Endothelial cell (in vitro differentiated cells): ENCODE results near the gene THRB. TPM values are rescaled to one million over a fixed set of nuclear protein-coding genes. Genes with fewer than 3 reads are reported as not detected.

ENCODE experiments used
- DNase-seq: peaks from one replicate; pipeline ENCODE4 v3.0.0; 2021; ENCODE audit warnings: low spot score
- H3K27ac Mint-ChIP-seq: one replicate; pipeline ENCODE4 v1.8.0; 2021; ENCODE audit warnings: mixed read lengths, inconsistent platforms; ENCODE audit not compliant: unreplicated experiment
- H3K27me3 Mint-ChIP-seq: one replicate; pipeline ENCODE4 v1.8.0; 2021; ENCODE audit warnings: mild to moderate bottlenecking, moderate library complexity, mixed read lengths, inconsistent platforms; ENCODE audit not compliant: unreplicated experiment
- H3K36me3 Mint-ChIP-seq: one replicate; pipeline ENCODE4 v1.8.0; 2021; ENCODE audit warnings: mild to moderate bottlenecking, low read depth, mixed read lengths, inconsistent platforms; ENCODE audit not compliant: unreplicated experiment
- H3K4me1 Mint-ChIP-seq: one replicate; pipeline ENCODE4 v1.8.0; 2021; ENCODE audit warnings: mild to moderate bottlenecking, mixed read lengths, inconsistent platforms; ENCODE audit not compliant: unreplicated experiment
- H3K4me3 Mint-ChIP-seq: one replicate; pipeline ENCODE4 v1.8.0; 2021; ENCODE audit warnings: mild to moderate bottlenecking, mixed read lengths, inconsistent platforms; ENCODE audit not compliant: unreplicated experiment
- H3K9me3 Mint-ChIP-seq: one replicate; pipeline ENCODE4 v1.8.0; 2021; ENCODE audit warnings: mixed read lengths, inconsistent platforms; ENCODE audit not compliant: unreplicated experiment
- CTCF ChIP-seq: fragments of 200-600 bp; sonication (generic); IDR thresholded peaks from one replicate; pipeline ENCODE4 v1.5.0; 2021; ENCODE audit warnings: antibody characterized with exemption; ENCODE audit not compliant: unreplicated experiment
- total RNA-seq: library from RNA; stranded (reverse); fragmentation: NEBNext Ultra II Directional; extraction: Animal tissue kit (Norgen Biotek cat#: 25700); gene quantifications from one replicate; pipeline ENCODE4 v1.2.1, GENCODE V29; 2021; ENCODE audit not compliant: unreplicated experiment

Gene THRB
- total RNA-seq, 1 donor from 2014 or later = 0.38 TPM

DNA sequence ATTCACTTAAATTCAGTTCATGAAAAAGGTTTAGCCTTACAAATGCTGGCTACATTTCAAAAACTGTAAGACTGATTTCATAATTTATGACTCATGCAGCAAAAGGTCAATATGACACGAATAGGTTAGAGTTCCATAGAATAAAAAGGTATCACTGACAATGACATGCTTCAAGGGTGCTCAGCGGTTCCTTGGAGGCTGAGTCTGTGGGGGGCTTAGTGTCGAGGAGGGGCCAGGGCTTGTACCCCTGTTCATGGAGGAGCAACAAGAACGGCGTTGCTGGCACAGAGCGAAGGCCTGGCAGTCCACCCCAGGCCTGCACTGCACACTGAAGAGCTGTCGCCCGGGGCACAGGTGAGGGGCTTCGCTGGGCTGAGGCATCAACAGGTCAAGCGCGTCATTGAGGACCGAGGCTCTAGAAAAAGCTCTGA is 375.3 kb downstream of the THRB start:
- no peaks in the 10 kb centered on the region for H3K27me3 Mint-ChIP-seq
- H3K27ac Mint-ChIP-seq = no peak overlapping the region
- H3K9me3 Mint-ChIP-seq = no peaks in the 10 kb centered on the region
- no peak for DNase-seq
- H3K4me3 Mint-ChIP-seq = no peak overlapping the region
- no peaks in the 10 kb centered on the region for H3K4me1 Mint-ChIP-seq
- H3K36me3 Mint-ChIP-seq = no peaks in the 10 kb centered on the region
- TF ChIP-seq CTCF = no peak

- Mint-ChIP-seq H3K4me1 (no peaks in the 10 kb centered on the region), H3K27me3 (no peaks in the 10 kb centered on the region), H3K36me3 (no peaks in the 10 kb centered on the region), H3K9me3 (no peaks in the 10 kb centered on the region), H3K4me3 (no peak overlapping the region), H3K27ac (no peak overlapping the region)
- no peak for DNase-seq
- TF ChIP-seq CTCF = no peak
Measured at GRCh38 chr3:24117508-24117907, 377.1 kb downstream of the THRB start.

DNA sequence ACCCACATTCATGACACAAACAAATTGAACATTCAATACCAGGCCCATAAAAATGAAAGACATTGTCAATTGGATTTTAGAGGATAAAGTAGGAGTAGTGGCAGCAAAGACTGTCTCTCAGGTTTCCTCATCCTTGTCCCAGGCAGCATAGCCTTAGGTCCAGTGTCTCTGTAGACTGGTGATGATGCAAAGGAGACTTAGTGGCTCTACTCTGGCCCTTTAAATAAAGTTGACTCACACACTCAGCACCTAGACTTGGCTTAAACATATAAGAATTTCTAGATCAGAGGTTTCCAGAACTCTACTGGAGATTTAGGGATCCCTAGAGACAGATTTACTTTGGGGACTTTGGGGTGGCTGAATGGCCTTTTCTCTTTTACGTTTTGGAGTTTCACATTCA is 382.9 kb downstream of the THRB start:
- Mint-ChIP-seq H3K9me3 (no peaks in the 10 kb centered on the region), H3K4me1 (no peaks in the 10 kb centered on the region), H3K27me3 (peaks cover 2% of the 10 kb centered on the region), H3K27ac (no peak overlapping the region), H3K4me3 (no peak overlapping the region), H3K36me3 (no peaks in the 10 kb centered on the region)
- no peak for DNase-seq
- no peak for TF ChIP-seq CTCF

GRCh38 chr3:24110051-24110450 is 384.6 kb downstream of the THRB start:
- peaks cover 2% of the 10 kb centered on the region for H3K27me3 Mint-ChIP-seq
- H3K36me3 Mint-ChIP-seq = no peaks in the 10 kb centered on the region
- H3K27ac Mint-ChIP-seq = no peak overlapping the region
- no peaks in the 10 kb centered on the region for H3K9me3 Mint-ChIP-seq
- DNase-seq = no peak
- TF ChIP-seq CTCF = no peak
- no peak overlapping the region for H3K4me3 Mint-ChIP-seq
- H3K4me1 Mint-ChIP-seq = no peaks in the 10 kb centered on the region

DNA sequence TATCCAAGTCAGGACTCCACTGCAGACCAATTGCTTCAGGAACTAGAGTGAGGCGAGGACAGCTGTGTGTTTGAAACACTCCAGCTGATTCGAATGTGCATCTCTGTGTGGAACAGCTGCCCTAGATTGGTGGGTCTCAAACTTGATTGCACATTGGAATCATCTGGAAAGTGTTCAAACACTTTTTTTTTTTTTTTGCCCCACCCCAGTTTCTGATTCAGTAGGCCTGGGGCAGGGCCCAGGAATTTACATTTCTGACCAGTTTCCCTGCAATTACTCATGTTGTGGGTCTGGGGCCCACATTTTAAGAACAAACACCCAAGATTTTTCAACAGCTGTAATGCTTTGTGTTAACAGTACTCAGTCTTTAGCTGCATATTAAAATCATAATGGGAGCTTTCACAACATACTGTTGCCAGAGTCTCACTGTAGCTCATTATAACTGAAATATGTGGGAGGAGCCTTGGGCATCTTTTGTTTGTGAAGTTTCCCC is 392.9 kb downstream of the THRB start:
- H3K27me3 Mint-ChIP-seq = no peaks in the 10 kb centered on the region
- no peak overlapping the region for H3K4me3 Mint-ChIP-seq
- no peaks in the 10 kb centered on the region for H3K4me1 Mint-ChIP-seq
- TF ChIP-seq CTCF = no peak
- H3K9me3 Mint-ChIP-seq = no peaks in the 10 kb centered on the region
- H3K27ac Mint-ChIP-seq = no peak overlapping the region
- no peaks in the 10 kb centered on the region for H3K36me3 Mint-ChIP-seq
- DNase-seq = no peak
